HG03558 (cell line): ENCODE measurements around the gene HTR3C.
"Not testable (repeated sequence)": the region's sequence is repeated elsewhere in the genome, so short reads cannot be mapped to it uniquely, and the experiment has no call there.

ENCODE experiments used
- ATAC-seq: cut with Tn5 transposase; IDR thresholded peaks from one replicate; pipeline ENCODE4 v1.9.1; 2021; ENCODE audit warnings: moderate number of reproducible peaks; ENCODE audit not compliant: unreplicated experiment; ENCODE audit errors: extremely low read depth

HTR3C gene

GRCh38 chr3:184030536-184030935 is 22.3 kb upstream of the HTR3C start:
- no peak for ATAC-seq

DNA sequence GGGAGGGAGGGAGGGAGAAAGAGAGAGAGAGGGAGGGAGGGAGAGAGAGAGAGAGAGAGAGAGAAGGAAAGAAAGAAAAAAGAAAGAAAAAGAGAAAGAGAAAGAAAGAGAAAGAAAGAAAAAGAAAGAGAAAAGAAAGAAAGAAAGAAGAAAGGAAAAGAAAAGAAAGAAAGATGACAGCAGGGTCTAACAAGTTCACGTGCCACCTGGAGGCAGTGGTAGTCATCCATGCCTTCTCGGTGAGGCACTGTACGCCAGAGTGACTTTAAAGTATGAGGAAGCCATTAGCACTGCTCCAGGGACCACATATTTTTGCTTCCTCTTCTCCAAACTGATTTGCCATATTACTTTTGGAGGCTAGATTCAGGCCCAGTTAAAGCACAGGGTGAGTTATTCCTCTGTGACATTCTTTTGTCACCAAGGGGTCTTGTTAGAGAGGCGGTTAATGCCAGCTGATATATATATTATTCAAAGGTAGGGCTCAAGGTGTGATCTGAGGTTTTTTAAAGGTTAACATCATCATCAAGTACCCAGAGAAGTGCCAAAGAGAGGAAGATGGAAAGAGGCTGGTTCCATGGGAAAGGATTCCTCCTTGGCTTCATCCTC is 21.6 kb upstream of the HTR3C start, which contains the start of gene HTR3D:
HTR3D (plus strand) TSS at position 556 of the 606 bp plus-strand sequence; CDS start at position 556, 0 bp downstream.
- ATAC-seq = no peak

DNA sequence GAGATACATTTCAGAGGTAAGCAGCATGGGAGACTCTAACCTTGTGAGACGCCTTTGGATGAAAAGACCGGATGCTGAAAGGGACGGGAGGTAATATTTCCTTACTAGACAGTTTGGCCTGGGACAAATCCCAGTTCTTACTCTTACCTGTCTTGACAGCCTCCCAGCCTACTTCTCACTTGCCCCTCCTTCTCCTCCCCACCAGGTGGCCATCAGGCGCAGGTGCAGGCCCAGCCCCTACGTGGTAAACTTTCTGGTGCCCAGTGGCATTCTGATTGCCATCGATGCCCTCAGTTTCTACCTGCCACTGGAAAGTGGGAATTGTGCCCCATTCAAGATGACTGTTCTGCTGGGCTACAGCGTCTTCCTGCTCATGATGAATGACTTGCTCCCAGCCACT is 15.0 kb upstream of the HTR3C start:
- ATAC-seq = no peak

DNA sequence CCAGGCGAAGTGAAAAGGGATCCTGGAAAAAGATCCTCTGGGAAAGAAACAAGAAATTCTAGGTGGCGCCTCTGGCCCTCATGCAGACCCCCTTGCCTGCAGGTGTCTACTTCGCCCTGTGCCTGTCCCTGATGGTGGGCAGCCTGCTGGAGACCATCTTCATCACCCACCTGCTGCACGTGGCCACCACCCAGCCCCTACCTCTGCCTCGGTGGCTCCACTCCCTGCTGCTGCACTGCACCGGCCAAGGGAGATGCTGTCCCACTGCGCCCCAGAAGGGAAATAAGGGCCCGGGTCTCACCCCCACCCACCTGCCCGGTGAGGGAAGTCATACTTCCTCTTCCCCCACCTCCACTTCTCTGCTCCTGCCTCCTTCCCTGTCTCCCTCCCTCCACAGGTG is 14.5 kb upstream of the HTR3C start:
- ATAC-seq = not testable (repeated sequence)

GRCh38 chr3:184039414-184039813 is 13.4 kb upstream of the HTR3C start:
- no peak for ATAC-seq

GRCh38 chr3:184040010-184040409 is 12.8 kb upstream of the HTR3C start:
- no peak for ATAC-seq

GRCh38 chr3:184042617-184043016 is 10.2 kb upstream of the HTR3C start:
- ATAC-seq = no peak

- ATAC-seq = no peak
Measured at GRCh38 chr3:184045995-184046394, 6.9 kb upstream of the HTR3C start.

- no peak for ATAC-seq
Measured at GRCh38 chr3:184050217-184050847, 2.5 kb upstream of the HTR3C start.

DNA sequence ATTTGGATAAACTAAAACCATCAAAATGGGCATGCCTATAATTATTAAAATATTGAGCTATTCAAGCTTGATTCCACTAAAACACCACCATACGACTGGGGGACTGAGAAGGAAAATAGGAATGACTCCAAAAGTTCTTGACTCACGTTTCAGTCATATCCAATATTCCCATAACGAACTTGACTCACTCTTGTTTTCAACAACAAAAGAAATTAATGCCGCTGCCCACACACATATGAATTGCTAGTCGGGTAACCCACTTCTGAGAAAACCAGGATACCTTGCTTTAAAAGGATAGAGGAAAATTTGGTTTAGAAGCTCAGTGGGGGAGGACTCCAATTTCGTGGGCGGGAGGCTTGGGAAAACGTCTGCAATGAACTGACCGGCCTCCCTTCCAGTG is 5.2 kb downstream of the HTR3C start:
- no peak for ATAC-seq

GRCh38 chr3:184059424-184059823 is 6.6 kb downstream of the HTR3C start:
- no peak for ATAC-seq

GRCh38 chr3:184062637-184063036 is 9.8 kb downstream of the HTR3C start:
- no peak for ATAC-seq

DNA sequence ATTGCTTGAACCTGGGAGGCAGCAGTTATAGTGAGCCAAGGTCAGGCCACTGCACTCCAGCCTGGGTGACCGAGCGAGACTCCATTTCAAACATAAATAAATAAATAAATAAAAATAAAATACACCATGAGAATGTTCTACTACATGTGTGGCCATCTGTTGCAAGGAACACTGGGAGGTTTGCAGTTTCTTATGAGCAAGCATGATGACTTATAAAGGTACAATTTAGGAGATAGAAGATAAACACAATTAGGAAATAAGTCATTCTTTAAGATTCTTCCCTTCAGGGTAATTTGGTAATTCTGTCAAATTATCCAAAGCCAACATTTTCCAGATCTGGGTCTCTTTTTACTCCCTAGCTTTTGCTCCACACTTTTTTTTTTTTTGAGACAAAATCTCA is 13.4 kb downstream of the HTR3C start:
- no peak for ATAC-seq

DNA sequence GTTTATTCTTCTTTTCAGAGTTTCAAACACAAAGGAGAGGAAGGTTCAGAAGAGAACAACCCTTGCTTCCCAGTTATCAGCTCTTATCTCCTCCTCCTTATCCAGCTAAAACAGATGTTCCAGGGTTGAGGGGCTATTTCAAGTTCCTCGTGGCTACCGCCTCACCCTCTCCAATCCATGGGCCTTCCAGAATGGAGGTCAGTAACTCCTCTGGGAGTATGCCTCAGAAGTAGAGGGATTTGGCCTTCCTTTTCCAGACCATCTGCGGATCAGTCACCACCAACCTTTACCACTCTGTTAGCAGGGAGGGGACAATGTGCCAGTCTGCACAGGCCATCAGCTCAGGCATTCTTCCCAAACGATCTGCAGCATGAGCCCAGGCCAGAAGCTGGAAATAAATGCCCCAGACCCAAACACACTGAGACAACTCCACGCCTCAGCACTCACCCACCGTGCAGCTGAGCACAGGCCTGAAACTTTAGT is 14.8 kb downstream of the HTR3C start:
- no peak for ATAC-seq

DNA sequence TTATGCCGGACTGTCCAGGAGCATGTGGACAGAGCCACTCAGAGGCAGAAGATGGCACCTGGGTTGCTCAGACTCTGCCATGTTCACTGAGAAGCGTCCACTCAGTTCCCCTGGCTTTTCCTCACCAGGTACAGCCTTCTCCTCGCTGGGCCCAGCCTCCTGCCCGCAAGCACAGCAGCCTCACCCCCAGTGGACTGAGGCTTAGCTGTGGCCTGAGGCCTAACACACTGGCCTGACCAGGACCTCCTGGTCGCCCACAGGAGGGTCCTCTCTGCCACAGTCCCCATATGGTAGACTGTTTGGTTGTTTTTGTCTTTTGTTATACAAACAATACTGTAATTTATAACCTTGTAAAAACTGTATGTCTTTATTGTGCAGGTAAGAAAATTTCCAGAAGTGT is 15.5 kb downstream of the HTR3C start:
- no peak for ATAC-seq

GRCh38 chr3:184071142-184071541 is 18.3 kb downstream of the HTR3C start:
- ATAC-seq = not testable (repeated sequence)

- ATAC-seq = no peak
Measured at GRCh38 chr3:184073621-184074020, 20.8 kb downstream of the HTR3C start.

DNA sequence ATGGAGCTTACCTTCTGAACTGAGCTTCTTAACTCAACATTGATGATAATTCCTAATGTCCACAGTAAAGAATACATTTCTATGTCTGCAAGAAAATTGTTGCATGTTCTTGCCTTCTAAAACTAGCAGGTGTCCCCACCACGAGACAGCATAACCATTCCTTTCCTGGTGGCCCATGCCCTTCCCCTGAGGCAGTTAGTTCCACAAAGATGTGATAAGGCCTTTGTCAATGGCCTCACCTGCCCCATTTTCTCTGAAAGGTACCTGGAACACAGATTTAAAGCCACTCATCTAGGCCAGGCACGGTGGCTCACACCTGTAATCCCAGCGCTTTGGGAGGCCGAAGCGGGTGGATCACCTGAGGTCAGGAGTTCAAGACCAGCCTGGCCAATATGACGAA is 23.1 kb downstream of the HTR3C start:
- no peak for ATAC-seq

GRCh38 chr3:184077881-184078280 is 25.0 kb downstream of the HTR3C start:
- ATAC-seq = no peak

DNA sequence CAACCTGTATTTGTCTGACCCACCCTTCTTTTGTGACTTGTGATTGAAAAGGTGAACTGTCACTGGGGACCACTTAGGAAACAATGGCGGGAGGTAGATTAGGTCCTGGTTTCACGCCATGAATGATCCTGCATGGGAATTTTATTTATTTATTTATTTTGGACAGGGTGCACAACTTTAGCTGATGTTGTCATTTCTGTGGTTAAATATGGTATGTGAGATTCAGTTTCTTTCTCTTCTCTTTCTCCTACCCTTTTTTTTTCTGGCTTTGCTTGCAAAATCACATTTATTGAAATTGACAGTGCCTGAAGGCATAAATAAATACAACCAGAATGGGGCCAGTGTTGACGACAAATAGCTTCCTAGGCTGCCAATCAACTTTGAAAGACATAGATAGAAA is 26.0 kb downstream of the HTR3C start:
- no peak for ATAC-seq

DNA sequence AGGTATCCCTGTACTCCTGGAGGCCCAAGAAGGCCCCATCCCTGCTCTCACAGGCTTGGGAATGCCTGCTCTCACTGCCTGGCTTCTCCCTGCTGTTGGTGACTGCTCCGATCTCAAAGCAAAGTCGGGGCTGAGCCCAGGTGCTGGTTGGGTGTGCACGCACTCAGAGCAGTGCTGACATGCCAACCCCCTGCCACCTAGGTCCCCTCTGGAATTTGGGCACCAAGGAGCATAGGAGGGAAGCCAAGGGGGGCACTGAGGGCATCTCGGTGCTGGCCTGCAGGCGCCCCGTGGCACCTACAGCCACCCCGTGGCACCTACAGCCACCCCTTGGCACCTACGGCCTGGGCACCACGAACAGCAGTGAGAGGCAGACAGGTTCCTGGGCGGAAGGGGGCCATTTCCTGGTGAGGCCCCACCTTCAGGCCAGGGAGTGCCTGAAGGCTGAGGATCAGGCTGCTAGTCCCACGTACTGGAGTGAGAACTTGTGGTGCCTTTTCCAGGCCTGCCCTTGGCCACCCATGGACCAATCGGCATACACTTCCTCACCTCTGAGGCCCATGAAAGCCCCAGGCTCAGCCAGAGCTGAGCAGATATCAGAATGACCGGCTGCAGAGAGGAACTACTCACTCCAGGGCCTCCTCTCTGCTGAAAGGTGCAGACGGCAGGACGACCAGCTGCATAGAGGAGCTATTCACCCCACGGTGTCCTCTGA is 28.4 kb downstream of the HTR3C start:
- no peak for ATAC-seq
